Heart left ventricle (tissue), 16 donors: Measurements from ENCODE around the gene MPZL1. TPM values are rescaled to one million over a fixed set of nuclear protein-coding genes. Genes with fewer than 3 reads are reported as not detected.
"Not testable (repeated sequence)": the region's sequence is repeated elsewhere in the genome, so short reads cannot be mapped to it uniquely, and the experiment has no call there.

Experiments used
- ATAC-seq, 4 donors: fragments of 200-7000 bp; cut with Tn5 transposase; one replicate each; pipeline ENCODE4 v1.9.1; 2020 to 2022; ENCODE audit warnings: moderate library complexity in 4 of 4, mild to moderate bottlenecking in 3 of 4, moderate number of reproducible peaks in 1 of 4
- DNase-seq, 5 donors: peaks; one replicate each; pipeline ENCODE4 v3.0.0-alpha.2; 2020
- H3K27ac ChIP-seq, 12 donors: fragments of 200-600 bp; sonication (generic) in 4 of 12; one replicate each; pipeline versions ENCODE4 v1.5.0 to v1.8.0; 2016 to 2022; ENCODE audit warnings: mild to moderate bottlenecking in 2 of 12
- H3K27me3 ChIP-seq, 9 donors: fragments of 200-600 bp; sonication (generic) in 2 of 9; one replicate each; pipeline versions ENCODE4 v1.5.1 to v1.8.0; 2016 to 2022; ENCODE audit warnings: mild to moderate bottlenecking in 3 of 9
- H3K36me3 ChIP-seq, 9 donors: fragments of 200-600 bp; sonication (generic) in 2 of 9; one replicate each; pipeline versions ENCODE4 v1.5.0 to v1.8.0; 2018 to 2022; ENCODE audit warnings: mild to moderate bottlenecking in 2 of 9
- H3K4me1 ChIP-seq, 12 donors: fragments of 200-600 bp; sonication (generic) in 4 of 12; one replicate each; pipeline versions ENCODE4 v1.5.0 to v1.8.0; 2016 to 2022; ENCODE audit warnings: mild to moderate bottlenecking in 3 of 12
- H3K4me3 ChIP-seq, 12 donors: fragments of 200-600 bp; sonication (generic) in 4 of 12; one replicate each; pipeline versions ENCODE4 v1.5.0 to v1.8.0; 2017 to 2022; ENCODE audit warnings: mild to moderate bottlenecking in 9 of 12, moderate library complexity in 4 of 12
- H3K9me3 ChIP-seq, 12 donors: fragments of 200-600 bp; sonication (generic) in 4 of 12; one replicate each; pipeline versions ENCODE4 v1.5.0 to v1.8.0; 2016 to 2022; ENCODE audit warnings: mild to moderate bottlenecking in 1 of 12
- POLR2A ChIP-seq, 2 donors: fragments of 450-650 bp; IDR thresholded peaks; one replicate each; pipeline ENCODE4 v1.6.1; 2017; ENCODE audit warnings: antibody characterized with exemption in 2 of 2, mild to moderate bottlenecking in 2 of 2, moderate library complexity in 2 of 2
- WGBS, 4 donors: extraction: QIAGEN DNeasy Blood & Tissue Kit in 2 of 4; methylation state at CpG; one replicate each; pipeline versions ENCODE4 v1.1.5 to v1.1.7; 2013 to 2018; 5-methylcytosine and 5-hydroxymethylcytosine counted together
- intact Hi-C, 10 donors: fragments of 100-400 bp; cut with DNase I; formaldehyde crosslinking; loops; one replicate each; pipeline versions ENCODE4 v1.11.1 to v1.14.2; 2022
- polyA plus RNA-seq, 2 donors: library from polyadenylated mRNA; stranded (reverse); fragments of 200-250 nt; gene quantifications; one replicate each; pipeline ENCODE4 v1.2.3, GENCODE V29; 2013
- total RNA-seq, 9 donors: library from RNA; depleted of rRNA in 2 of 9; stranded (reverse); fragments of >200 nt in 2 of 9; fragmentation: NEBNext Ultra II Directional in 3 of 9; extraction: Animal tissue kit (Norgen Biotek cat#: 25700) in 3 of 9; gene quantifications; one replicate each; pipeline versions ENCODE4 v1.1.0 to v1.2.4, GENCODE V29; 2016 to 2023
- TF ChIP-seq, protein P1 (sequence below), 12 donors: fragments of 200-600 bp; sonication (generic) in 4 of 12; IDR thresholded peaks; one replicate each; pipeline versions ENCODE4 v1.5.0 to v1.8.0; 2018 to 2022; ENCODE audit warnings: antibody characterized with exemption in 12 of 12, mild to moderate bottlenecking in 5 of 12
- donor health status: ischemic (EF 13 %, LVEDD 7.1; RV severe dilation, severe dysfunction).
- donor health status: healthy with polysubstance abuse.
- donor health status: DM: no; HTN: yes; CAD: no.
- donor health status: DM: no; HTN: no; CAD: no.
- donor health status: ischemic (EF 25% LVEDD 6.9; RV normal size, moderate dysfunction).
- donor health status: ischemic (EF 25% LVEDD 5.7; RV mildly dilated, moderate dysfunction).
- donor health status: healthy.
- donor health status: DM: yes; HTN: yes; CAD: no.
- donor health status: ischemic (EF 35%, LVEDD 5.7; RV mildly dilated, moderate dysfunction).
- donor health status: nonischemic (EF 11% LVEDD 7.7; RV severe dilation, severe dysfunction).
- donor health status: DM: yes; HTN: yes; CAD: no.
- donor health status: PGD.
- donor health status: ischemic (EF 29% LVEDD 5.4; RV normal size, mild dysfunction).
- donor health status: nonischemic (EF 23%, LVEDD 6.1; RV moderate dilation, normal function).

The MPZL1 gene
- total and polyA plus RNA-seq, 11 donors = 7.0 to 56.3 (median 29.4) TPM

DNA sequence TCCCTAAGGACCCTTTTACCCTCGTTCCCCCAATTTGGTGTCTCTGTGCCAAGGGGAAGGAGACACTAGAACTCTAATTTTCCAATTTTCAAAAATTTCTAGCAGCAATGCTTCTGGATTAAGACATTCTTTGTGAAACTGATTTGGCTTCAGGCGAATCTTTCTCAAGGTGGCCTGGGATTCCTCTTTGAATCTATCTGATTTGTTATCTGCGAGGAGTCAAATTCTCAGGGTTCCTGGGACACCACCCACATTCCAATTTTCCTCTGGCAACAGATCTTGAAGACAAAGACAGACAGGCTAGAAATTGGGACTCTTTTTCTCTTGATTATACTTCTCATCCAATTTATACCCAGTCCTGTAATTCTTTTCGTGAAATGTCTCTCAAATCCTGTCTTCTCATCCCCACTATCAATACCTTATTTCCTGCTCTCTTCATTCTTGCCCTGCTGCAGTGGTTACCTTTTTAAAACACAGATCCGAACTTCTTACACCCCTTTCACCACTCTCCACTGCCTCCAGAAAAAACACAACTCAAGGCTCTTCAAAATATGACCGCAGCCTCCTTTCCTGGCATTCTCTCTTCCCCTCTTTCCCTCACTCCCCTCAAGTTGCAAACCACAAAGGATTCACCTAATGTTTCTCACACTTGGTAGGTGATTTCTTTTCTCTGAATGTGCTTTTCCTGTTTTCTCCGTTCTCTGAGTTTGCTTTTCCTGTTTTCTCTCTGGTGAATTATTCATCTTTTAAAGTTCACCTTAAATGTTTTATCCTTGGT is 2.7 kb upstream of the MPZL1 start:
- Histone ChIP-seq H3K9me3 (no peaks in the 10 kb centered on the region), H3K4me1 (peaks cover 4 to 34% (median 20%) of the 10 kb centered on the region in 12 donors), H3K27ac (no peak overlapping the region), H3K36me3 (no peaks in the 10 kb centered on the region), H3K27me3 (no peaks in the 10 kb centered on the region), H3K4me3 (no peak overlapping the region)
- ATAC-seq (no peak), DNase-seq (no peak)
- intact Hi-C loops = loop anchor here in 5 of 10 donors (5.0 to 10.0 kb wide), 4 partner anchors 216 to 366 kb away; partner anchors contain the start of genes DCAF6 (in 4 of the 5) and MPC2 (in 4 of the 5)
- WGBS, 4 donors = 88 to 90% (median 89%) methylated on average over 7 of the region's 7 CpGs
- TF ChIP-seq, protein P1, sequence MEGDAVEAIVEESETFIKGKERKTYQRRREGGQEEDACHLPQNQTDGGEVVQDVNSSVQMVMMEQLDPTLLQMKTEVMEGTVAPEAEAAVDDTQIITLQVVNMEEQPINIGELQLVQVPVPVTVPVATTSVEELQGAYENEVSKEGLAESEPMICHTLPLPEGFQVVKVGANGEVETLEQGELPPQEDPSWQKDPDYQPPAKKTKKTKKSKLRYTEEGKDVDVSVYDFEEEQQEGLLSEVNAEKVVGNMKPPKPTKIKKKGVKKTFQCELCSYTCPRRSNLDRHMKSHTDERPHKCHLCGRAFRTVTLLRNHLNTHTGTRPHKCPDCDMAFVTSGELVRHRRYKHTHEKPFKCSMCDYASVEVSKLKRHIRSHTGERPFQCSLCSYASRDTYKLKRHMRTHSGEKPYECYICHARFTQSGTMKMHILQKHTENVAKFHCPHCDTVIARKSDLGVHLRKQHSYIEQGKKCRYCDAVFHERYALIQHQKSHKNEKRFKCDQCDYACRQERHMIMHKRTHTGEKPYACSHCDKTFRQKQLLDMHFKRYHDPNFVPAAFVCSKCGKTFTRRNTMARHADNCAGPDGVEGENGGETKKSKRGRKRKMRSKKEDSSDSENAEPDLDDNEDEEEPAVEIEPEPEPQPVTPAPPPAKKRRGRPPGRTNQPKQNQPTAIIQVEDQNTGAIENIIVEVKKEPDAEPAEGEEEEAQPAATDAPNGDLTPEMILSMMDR (IDR thresholded peaks at IDR 0.05) = no peak
- no peak for TF ChIP-seq POLR2A (IDR thresholded peaks at IDR 0.05)

- not testable (repeated sequence) for H3K36me3 ChIP-seq, DNase-seq, H3K9me3 ChIP-seq, H3K27me3 ChIP-seq, H3K27ac ChIP-seq, ATAC-seq, H3K4me3 ChIP-seq
- 88 to 95% (median 93%) methylated on average over 25 of the region's 25 CpGs for WGBS, 4 donors
- intact Hi-C loops = loop anchor here (2.0 to 10.0 kb wide), 6 partner anchors 82 to 365 kb away; partner anchors contain the start of genes DCAF6 (in 9 of the 10) and MPC2 (in 9 of the 10)
- peaks cover 4 to 40% (median 23%) of the 10 kb centered on the region in 12 donors for H3K4me1 ChIP-seq
Observed at GRCh38 chr1:167719715-167720421, 1.9 kb upstream of the MPZL1 start.

DNA sequence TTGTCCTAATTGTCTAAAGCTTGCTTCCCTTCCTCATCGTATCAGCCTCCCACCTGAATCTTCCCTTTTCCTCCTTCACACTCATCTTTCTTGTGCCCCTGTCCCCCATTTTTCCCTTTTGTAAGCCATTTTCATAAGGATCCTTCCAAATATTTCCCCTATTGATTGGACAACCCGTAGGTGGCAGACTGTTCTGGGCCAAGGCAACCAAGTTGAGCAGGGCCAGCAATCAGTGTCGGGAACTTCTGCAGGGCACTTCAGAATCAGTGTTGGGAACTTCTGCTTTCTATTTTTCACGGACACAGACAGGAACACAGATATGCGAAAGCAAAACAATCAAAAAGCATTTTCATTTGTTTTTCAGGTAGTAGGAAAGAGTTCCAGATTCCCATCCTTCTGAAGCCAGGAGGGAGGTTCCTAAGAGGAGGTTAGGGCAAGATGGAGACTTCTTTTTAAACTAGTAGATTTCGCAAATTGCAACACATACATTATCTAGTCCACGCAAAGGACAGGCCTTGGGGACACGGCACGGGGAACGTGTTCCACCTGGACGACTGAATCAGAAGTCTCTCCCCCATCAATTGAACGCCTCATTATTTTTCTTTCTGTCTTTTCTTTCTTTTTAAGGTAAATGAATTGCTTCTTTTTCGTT is 691 bp upstream of the MPZL1 start:
- intact Hi-C loops = loop anchor here (1.0 to 10.0 kb wide), 7 partner anchors 81 to 364 kb away; partner anchors contain the start of genes DCAF6 (in 5 of the 10) and MPC2 (in 5 of the 10)
- Histone ChIP-seq H3K4me1 (peaks cover 4 to 46% (median 27%) of the 10 kb centered on the region in 12 donors), H3K9me3 (no peaks in the 10 kb centered on the region), H3K36me3 (no peaks in the 10 kb centered on the region), H3K27me3 (no peaks in the 10 kb centered on the region), H3K4me3 (peak overlapping the region; percentile 88 to 100 (median 94)), H3K27ac (peak overlapping the region; percentile 78 to 93 (median 90))
- no peak for TF ChIP-seq POLR2A (IDR thresholded peaks at IDR 0.05)
- TF ChIP-seq, protein P1 (IDR thresholded peaks at IDR 0.05) = peak in 10 of 12 donors; percentile 5 to 56 (median 36)
- DNase-seq (peak in 4 of 5 donors; percentile 44 to 56 (median 48)), ATAC-seq (peak in 3 of 4 donors; percentile 43 to 57 (median 45))
- 11 to 14% (median 13%) methylated on average over 13 of the region's 13 CpGs for WGBS, 4 donors

DNA sequence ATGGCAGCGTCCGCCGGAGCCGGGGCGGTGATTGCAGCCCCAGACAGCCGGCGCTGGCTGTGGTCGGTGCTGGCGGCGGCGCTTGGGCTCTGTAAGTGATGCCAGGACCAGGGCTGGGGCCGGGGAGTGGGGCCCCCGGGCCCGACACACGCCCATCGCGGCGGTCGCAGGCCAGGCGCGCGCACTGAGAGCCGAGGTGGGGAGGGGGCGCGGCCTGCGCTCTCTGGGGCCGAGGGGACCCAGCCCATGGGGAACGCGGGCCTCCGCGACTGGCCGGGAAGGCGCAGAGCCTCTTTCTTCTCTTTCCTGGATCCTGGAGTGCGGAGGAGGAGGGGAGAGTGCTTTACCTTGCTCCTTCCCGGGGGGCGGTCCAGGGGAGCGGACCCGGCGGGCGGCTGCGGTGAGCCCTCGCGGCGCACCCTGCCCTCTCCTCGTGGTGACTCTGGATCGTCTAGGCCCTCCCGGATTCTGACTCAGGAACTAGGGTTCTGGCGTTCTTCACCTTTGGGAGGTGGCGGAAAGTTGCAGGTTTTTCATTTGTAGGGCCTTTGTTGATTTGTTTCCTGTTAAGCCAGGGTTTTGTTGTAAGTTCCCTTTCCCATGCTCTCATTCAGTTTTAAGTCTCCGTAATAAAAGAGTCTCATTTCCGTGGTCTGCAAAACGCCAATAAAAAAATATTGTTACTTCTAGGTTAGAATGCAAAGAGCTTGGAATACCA is 529 bp downstream of the MPZL1 start:
- Histone ChIP-seq H3K27me3 (no peaks in the 10 kb centered on the region), H3K27ac (peak overlapping the region; percentile 67 to 93 (median 90)), H3K4me1 (peaks cover 4 to 53% (median 38%) of the 10 kb centered on the region in 12 donors), H3K9me3 (no peaks in the 10 kb centered on the region), H3K36me3 (no peaks in the 10 kb centered on the region), H3K4me3 (peak overlapping the region; percentile 88 to 100 (median 94))
- ATAC-seq (peak in 3 of 4 donors; percentile 37 to 67 (median 65)), DNase-seq (peak in 2 of 5 donors; percentile 35 to 43)
- 1 to 3% (median 1%) methylated on average over 6 to 52 of the region's 52 CpGs for WGBS, 4 donors
- TF ChIP-seq, protein P1 (IDR thresholded peaks at IDR 0.05) = no peak
- TF ChIP-seq POLR2A (IDR thresholded peaks at IDR 0.05) = no peak
- intact Hi-C loops = loop anchor here in 9 of 10 donors (5.0 to 10.0 kb wide), 5 partner anchors 80 to 362 kb away; partner anchors contain the start of genes DCAF6 (in 5 of the 9) and MPC2 (in 5 of the 9)
